GM19099 (cell line): ENCODE measurements around the gene DAPK2.

Experiments
- POLR2A ChIP-seq: IDR thresholded peaks from 3 replicates; pipeline ENCODE4 v1.6.1; 2011; ENCODE audit warnings: low read depth; ENCODE audit not compliant: insufficient read length; ENCODE audit errors: extremely low read depth

Gene DAPK2

GRCh38 chr15:63930034-63930433 lies 116.3 kb downstream of the DAPK2 start:
- no peak for TF ChIP-seq POLR2A

GRCh38 chr15:63928185-63928842 lies 118.0 kb downstream of the DAPK2 start:
- TF ChIP-seq POLR2A = no peak

- TF ChIP-seq POLR2A = no peak
These were observed 122.0 kb downstream of the DAPK2 start for GRCh38 chr15:63923993-63924950.

- TF ChIP-seq POLR2A = no peak
These were observed 123.4 kb downstream of the DAPK2 start for GRCh38 chr15:63922916-63923315.

GRCh38 chr15:63922261-63922904 lies 123.9 kb downstream of the DAPK2 start:
- no peak for TF ChIP-seq POLR2A

- no peak for TF ChIP-seq POLR2A
These were observed 125.6 kb downstream of the DAPK2 start for GRCh38 chr15:63920504-63921175.

GRCh38 chr15:63918901-63919348 lies 127.4 kb downstream of the DAPK2 start:
- TF ChIP-seq POLR2A = no peak

GRCh38 chr15:63918317-63918672 lies 128.0 kb downstream of the DAPK2 start:
- no peak for TF ChIP-seq POLR2A

- TF ChIP-seq POLR2A = no peak
These were observed 128.5 kb downstream of the DAPK2 start for GRCh38 chr15:63917588-63918316.

GRCh38 chr15:63915873-63916771 lies 130.2 kb downstream of the DAPK2 start:
- TF ChIP-seq POLR2A = no peak

- TF ChIP-seq POLR2A = no peak
These were observed 130.9 kb downstream of the DAPK2 start for GRCh38 chr15:63915209-63915872.

GRCh38 chr15:63913786-63914315 lies 132.4 kb downstream of the DAPK2 start:
- no peak for TF ChIP-seq POLR2A

GRCh38 chr15:63913336-63913735 lies 132.9 kb downstream of the DAPK2 start:
- TF ChIP-seq POLR2A = no peak
